AG09309 (cell line): ENCODE measurements around the gene SCAMP1.

Source experiments
- DNase-seq: peaks from one replicate; pipeline ENCODE4 v3.0.0-alpha.2; 2010; ENCODE audit warnings: low read depth
- H3K4me3 ChIP-seq: 2 replicates; pipeline ENCODE4 v1.5.1; 2011; ENCODE audit warnings: mild to moderate bottlenecking, low read depth, low read length, moderate library complexity; ENCODE audit not compliant: control insufficient read depth
- TF ChIP-seq, protein P1 (sequence below): IDR thresholded peaks from 2 replicates; pipeline ENCODE4 v1.5.1; 2011; ENCODE audit warnings: mild to moderate bottlenecking, low read depth, low read length, inconsistent platforms; ENCODE audit not compliant: insufficient read depth, control insufficient read depth; ENCODE audit errors: missing control alignments

Gene SCAMP1

DNA sequence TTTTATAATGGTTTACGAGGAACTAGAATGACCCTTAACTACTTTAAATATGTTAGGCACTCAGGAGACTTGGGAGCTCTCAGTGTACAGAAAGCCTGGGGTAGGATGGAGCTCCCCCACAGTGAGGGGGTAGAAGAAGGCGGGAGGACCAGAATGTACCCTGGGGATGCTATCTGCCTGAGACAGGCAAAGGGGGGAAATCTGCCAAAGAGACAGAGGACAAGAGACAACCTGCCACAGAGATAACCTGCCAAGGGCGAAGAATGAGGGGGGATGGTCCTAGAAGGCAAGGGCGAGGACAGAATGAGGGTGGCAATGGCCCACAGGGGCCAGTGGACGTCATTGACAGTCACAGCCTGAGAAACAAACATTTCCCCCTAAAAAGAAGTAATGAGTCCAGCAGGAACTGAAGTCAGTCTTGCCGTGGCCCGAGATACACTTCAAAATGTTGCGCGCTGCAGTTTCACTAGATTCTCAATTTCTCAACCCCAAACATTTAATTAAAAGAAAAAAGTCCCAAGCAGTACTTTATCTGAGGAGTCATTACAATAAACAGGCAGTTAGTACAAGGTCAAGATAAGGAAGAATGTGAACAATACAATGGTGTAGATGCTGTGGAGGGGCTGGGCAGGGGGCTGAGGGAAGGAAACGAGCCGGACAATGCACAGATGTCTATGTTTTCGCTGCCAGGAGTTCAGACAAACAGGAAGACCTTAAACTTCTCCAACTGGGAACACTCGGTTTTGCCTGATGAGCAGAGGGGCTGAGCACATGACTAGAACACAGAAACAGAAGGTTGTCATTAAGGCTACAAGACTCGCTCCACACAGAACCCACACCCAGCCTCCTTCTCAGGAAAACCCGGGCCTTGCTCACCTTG, 163.1 kb downstream of the SCAMP1 start:
- no peak for DNase-seq
- TF ChIP-seq, protein P1, sequence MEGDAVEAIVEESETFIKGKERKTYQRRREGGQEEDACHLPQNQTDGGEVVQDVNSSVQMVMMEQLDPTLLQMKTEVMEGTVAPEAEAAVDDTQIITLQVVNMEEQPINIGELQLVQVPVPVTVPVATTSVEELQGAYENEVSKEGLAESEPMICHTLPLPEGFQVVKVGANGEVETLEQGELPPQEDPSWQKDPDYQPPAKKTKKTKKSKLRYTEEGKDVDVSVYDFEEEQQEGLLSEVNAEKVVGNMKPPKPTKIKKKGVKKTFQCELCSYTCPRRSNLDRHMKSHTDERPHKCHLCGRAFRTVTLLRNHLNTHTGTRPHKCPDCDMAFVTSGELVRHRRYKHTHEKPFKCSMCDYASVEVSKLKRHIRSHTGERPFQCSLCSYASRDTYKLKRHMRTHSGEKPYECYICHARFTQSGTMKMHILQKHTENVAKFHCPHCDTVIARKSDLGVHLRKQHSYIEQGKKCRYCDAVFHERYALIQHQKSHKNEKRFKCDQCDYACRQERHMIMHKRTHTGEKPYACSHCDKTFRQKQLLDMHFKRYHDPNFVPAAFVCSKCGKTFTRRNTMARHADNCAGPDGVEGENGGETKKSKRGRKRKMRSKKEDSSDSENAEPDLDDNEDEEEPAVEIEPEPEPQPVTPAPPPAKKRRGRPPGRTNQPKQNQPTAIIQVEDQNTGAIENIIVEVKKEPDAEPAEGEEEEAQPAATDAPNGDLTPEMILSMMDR = no peak
- H3K4me3 ChIP-seq = no peak overlapping the region

DNA sequence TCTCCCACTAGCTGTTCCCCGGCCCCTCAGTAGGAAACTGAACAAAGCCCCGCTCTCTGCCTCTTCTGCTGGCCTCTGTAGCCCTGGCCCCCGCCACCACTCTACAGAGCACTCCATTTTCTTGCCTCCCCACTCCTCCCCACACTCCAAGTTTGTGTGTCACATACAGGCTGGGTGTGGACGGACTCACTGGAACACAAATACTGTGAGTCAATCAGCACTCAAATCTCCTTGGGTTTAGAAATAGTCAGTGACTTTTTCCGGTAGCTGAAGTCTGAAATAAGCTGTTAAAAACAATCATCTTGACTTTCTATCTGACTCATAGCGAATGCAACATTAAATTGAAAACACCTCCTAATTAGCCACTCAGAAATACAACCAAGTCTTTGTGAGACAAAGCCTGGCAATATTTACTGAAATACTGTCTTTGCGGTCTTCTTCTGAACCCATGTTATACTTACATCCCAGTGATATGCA, 165.7 kb downstream of the SCAMP1 start:
- TF ChIP-seq, protein P1 = no peak
- no peak for DNase-seq
- no peak overlapping the region for H3K4me3 ChIP-seq

DNA sequence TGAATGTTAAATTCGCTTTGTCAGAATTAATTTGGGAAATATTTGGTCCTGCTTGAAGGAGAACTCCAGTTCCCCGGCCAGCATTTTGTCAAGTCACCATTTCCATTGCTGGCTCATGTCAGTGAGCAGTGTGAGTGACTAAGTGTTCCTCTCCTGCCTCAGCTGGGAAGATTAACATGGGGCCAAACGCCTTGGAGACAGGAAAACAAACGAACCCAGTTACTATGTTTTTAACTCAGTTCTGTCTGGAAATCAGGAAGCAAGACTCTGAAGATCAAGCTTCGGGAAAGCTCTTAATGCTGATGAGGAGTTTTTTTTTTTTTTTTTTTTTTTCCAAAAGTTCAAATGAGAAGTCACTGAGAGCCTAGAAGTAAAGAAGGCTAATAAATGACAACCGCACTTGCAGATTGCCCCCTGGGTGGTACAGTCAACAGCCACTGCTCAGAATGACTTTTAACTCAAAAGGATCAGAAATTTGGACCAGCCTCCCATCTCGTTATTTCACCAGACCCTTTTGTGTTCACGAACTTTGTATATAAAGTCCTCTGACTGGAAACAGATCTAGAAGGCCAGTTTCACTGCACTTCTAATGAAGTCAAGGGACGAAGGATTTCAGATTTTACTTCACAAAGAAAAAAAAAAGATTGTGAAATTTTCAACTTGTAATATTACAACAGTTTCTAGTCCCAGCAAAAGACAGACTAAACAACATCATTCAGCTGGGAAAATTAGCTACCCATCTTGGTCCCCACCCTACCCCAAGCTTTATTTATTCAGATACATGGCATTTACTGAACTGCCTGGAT, 166.8 kb downstream of the SCAMP1 start:
- DNase-seq = peak; percentile 87
- TF ChIP-seq, protein P1 = no peak
- no peak overlapping the region for H3K4me3 ChIP-seq

DNA sequence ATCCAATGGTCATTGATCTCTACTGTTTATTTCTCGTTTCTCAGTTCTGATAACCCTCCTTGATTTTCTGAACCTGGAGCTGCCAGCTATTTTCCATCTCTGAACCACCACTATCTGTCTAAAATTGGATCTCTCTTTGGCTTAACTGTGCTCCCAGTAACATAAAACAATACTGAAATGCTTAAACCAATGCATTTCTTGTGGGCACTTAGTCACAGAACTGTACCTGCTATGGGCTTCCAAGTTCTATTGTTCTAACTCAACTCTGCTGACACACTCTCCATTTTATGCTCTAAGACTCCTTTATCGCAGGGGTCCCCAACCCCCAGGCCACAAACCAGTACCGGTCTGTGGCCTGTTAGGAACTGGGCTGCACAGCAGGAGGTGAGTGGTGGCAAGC, 167.5 kb downstream of the SCAMP1 start:
- H3K4me3 ChIP-seq = no peak overlapping the region
- no peak for DNase-seq
- TF ChIP-seq, protein P1 = no peak
